BJ (cell line): ENCODE data around the gene MKRN2OS. TPM values are rescaled to one million over a fixed set of nuclear protein-coding genes. Genes with fewer than 3 reads are reported as not detected.

Experiments used
- CTCF ChIA-PET: fragments of 350-600 bp; formaldehyde crosslinking; extraction: SDS; loops from one replicate; lab custom pipeline; 2021; ENCODE audit warnings: antibody characterized with exemption, inconsistent platforms; lab: Yijun Ruan, JAX
- POLR2A ChIA-PET: fragments of 300-600 bp; sonication (Branson Sonifier 250); formaldehyde crosslinking; extraction: SDS; loops from one replicate; lab custom pipeline; 2021; ENCODE audit warnings: antibody characterized with exemption; lab: Charles Lee
- DNase-seq: peaks from one replicate; pipeline ENCODE4 v3.0.0-alpha.2; 2011; ENCODE audit warnings: low read depth
- H3K27me3 ChIP-seq: 2 replicates; pipeline ENCODE4 v1.6.0; 2011; ENCODE audit warnings: low read length; ENCODE audit not compliant: control insufficient read depth, insufficient read depth
- H3K36me3 ChIP-seq: 2 replicates; pipeline ENCODE4 v1.5.1; 2011; ENCODE audit warnings: low read length; ENCODE audit not compliant: control insufficient read depth, insufficient read depth
- H3K4me3 ChIP-seq: 2 replicates; pipeline ENCODE4 v1.5.1; 2011; ENCODE audit warnings: low read depth, mild to moderate bottlenecking, control low read depth, low read length
- polyA plus RNA-seq: library from polyadenylated mRNA; depleted of rRNA; stranded (reverse); fragments of >200 nt; gene quantifications from 2 replicates; pipeline ENCODE4 v1.2.3, GENCODE V29; 2011
- TF ChIP-seq, protein P1 (sequence below): IDR thresholded peaks from 2 replicates; pipeline ENCODE4 v1.5.1; 2011; ENCODE audit warnings: low read depth, mild to moderate bottlenecking, control low read depth, inconsistent platforms, low read length, moderate library complexity; ENCODE audit not compliant: insufficient read depth

MKRN2OS gene
- polyA plus RNA-seq, 1 experiment, result not detected

DNA sequence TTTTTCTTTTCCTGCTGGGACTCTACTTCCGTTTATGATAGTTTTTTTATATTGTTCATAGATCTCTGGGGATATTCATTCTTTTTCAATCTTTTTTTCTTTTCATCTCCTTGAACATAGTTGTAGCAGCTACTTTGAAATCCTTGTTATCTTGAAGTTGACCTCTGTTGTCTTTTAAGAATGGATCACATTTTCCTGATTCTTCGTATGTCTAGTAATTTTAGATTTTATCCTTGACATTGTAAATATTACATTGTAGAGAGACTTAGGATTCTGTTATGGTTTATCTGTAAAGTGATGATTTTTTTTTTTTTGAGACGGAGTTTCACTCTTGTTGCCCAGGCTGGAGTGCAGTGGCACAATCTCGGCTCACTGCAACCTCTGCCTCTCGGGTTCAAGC is 32.1 kb upstream of the MKRN2OS start:
- CTCF ChIA-PET, result interaction anchor here (1.2 to 1.6 kb wide), 2 partner anchors 18 to 143 kb away, joined by 3 to 4 read pairs; no protein-coding TSS in a partner anchor
- Histone ChIP-seq H3K4me3 (no peak overlapping the region), H3K27me3 (no peaks in the 10 kb centered on the region), H3K36me3 (peaks cover 29% of the 10 kb centered on the region)
- DNase-seq, result no peak
- POLR2A ChIA-PET, result no interaction called here
- TF ChIP-seq, protein P1, sequence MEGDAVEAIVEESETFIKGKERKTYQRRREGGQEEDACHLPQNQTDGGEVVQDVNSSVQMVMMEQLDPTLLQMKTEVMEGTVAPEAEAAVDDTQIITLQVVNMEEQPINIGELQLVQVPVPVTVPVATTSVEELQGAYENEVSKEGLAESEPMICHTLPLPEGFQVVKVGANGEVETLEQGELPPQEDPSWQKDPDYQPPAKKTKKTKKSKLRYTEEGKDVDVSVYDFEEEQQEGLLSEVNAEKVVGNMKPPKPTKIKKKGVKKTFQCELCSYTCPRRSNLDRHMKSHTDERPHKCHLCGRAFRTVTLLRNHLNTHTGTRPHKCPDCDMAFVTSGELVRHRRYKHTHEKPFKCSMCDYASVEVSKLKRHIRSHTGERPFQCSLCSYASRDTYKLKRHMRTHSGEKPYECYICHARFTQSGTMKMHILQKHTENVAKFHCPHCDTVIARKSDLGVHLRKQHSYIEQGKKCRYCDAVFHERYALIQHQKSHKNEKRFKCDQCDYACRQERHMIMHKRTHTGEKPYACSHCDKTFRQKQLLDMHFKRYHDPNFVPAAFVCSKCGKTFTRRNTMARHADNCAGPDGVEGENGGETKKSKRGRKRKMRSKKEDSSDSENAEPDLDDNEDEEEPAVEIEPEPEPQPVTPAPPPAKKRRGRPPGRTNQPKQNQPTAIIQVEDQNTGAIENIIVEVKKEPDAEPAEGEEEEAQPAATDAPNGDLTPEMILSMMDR, result no peak

DNA sequence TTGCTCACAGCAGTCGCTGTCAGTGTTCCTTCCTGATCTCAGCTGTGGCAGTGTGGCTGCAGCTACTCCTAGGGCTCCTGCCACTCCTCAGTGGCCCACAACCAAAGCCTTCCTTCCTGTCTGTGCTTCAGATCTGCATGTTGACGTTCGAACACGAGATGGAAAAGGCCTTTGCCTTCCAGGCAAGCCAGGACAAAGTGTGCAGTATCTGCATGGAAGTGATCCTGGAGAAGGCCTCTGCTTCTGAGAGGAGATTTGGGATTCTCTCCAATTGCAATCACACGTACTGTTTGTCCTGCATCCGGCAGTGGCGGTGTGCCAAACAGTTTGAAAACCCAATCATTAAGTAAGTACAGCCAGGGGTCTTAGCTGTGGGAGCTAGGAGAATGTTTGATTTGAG is 29.4 kb upstream of the MKRN2OS start:
- no peak for DNase-seq
- Histone ChIP-seq H3K36me3 (peaks cover 26% of the 10 kb centered on the region), H3K4me3 (no peak overlapping the region), H3K27me3 (no peaks in the 10 kb centered on the region)
- TF ChIP-seq, protein P1, result no peak
- POLR2A ChIA-PET, result no interaction called here
- CTCF ChIA-PET, result interaction anchor here (0.8 to 1.3 kb wide), 3 partner anchors 10 to 133 kb away, joined by 3 to 6 read pairs (median 3); no protein-coding TSS in a partner anchor

DNA sequence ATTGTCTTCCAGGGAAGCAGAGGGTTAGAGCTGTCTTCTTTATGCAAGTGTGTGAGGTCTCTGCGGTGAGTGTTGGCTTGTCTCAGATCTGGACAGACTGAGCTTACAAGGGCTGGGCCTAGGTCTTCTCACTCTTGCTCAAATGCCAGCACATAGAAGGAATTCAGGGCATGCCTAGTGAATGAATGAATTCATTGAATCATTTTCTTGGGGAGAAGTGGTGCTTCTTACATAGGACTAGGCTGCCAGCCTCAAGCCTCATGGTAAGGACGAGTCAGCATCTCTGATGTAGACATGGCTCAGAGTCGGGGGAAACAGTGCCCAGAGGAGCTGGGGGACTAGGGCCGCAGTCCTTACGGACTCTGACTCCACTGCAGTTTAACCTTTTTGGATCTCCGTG is 28.8 kb upstream of the MKRN2OS start:
- POLR2A ChIA-PET, result no interaction called here
- CTCF ChIA-PET, result interaction anchor here (1.3 kb wide), 1 partner anchor 12 kb away, joined by 6 read pairs; no protein-coding TSS in a partner anchor
- Histone ChIP-seq H3K36me3 (peaks cover 26% of the 10 kb centered on the region), H3K27me3 (no peaks in the 10 kb centered on the region), H3K4me3 (no peak overlapping the region)
- DNase-seq, result no peak
- TF ChIP-seq, protein P1, result no peak

DNA sequence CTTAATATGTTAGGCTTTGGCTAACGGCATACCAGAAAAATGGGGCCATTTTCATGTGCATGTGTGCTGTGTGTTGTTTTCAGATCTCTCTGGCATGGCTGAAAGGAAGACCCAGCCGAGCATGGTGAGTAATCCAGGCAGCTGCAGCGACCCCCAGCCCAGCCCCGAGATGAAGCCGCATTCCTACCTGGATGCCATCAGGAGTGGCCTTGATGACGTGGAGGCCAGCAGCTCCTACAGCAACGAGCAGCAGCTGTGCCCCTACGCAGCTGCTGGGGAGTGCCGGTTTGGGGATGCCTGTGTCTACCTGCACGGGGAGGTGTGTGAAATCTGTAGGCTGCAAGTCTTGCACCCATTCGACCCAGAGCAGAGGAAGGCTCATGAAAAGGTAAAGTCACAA is 26.7 kb upstream of the MKRN2OS start:
- TF ChIP-seq, protein P1, result no peak
- POLR2A ChIA-PET, result no interaction called here
- no peak for DNase-seq

DNA sequence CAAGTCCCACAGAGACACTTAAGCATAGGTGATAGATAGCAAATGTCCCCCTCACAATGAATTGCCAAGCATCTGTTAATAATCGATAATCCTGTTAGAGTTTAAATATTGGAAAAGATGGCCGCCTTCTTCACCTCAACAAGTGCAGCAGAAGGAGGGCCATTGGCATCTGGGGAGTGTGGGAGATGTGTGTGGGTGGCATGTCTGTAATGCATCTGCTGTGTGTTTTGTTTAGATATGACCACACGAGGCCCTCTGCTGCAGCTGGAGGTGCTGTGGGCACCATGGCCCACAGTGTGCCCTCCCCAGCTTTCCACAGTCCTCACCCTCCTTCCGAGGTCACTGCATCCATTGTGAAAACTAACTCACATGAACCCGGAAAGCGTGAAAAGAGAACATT is 24.5 kb upstream of the MKRN2OS start:
- Histone ChIP-seq H3K4me3 (no peak overlapping the region), H3K27me3 (no peaks in the 10 kb centered on the region), H3K36me3 (peaks cover 22% of the 10 kb centered on the region)
- ChIA-PET CTCF (no interaction called here), POLR2A (no interaction called here)
- no peak for DNase-seq
- TF ChIP-seq, protein P1, result no peak

More for the DNA sequence above, 26.7 kb upstream of the MKRN2OS start:
- no peaks in the 10 kb centered on the region for H3K27me3 ChIP-seq
- no peak overlapping the region for H3K4me3 ChIP-seq
- peaks cover 26% of the 10 kb centered on the region for H3K36me3 ChIP-seq
- CTCF ChIA-PET, result no interaction called here
